GM18526 (cell line): ENCODE data around the gene AFDN.

Experiments used
- POLR2A ChIP-seq: IDR thresholded peaks from 3 replicates; pipeline ENCODE4 v1.6.1; 2011; ENCODE audit not compliant: insufficient read length; ENCODE audit errors: extremely low read depth

Gene AFDN

GRCh38 chr6:167949121-167949684 lies 122.5 kb downstream of the AFDN start:
- no peak for TF ChIP-seq POLR2A

- no peak for TF ChIP-seq POLR2A
These were observed 125.2 kb downstream of the AFDN start for GRCh38 chr6:167951781-167952511.

GRCh38 chr6:167952512-167952859 lies 125.8 kb downstream of the AFDN start:
- TF ChIP-seq POLR2A, result no peak

GRCh38 chr6:167953551-167953950 lies 126.8 kb downstream of the AFDN start:
- TF ChIP-seq POLR2A, result no peak

- TF ChIP-seq POLR2A, result no peak
These were observed 127.4 kb downstream of the AFDN start for GRCh38 chr6:167954151-167954550.

GRCh38 chr6:167956491-167956890 lies 129.8 kb downstream of the AFDN start:
- TF ChIP-seq POLR2A, result no peak

- no peak for TF ChIP-seq POLR2A
These were observed 130.3 kb downstream of the AFDN start for GRCh38 chr6:167956983-167957492.

GRCh38 chr6:167957626-167958025 lies 130.9 kb downstream of the AFDN start:
- TF ChIP-seq POLR2A, result no peak

- TF ChIP-seq POLR2A, result no peak
These were observed 133.9 kb downstream of the AFDN start for GRCh38 chr6:167960579-167960978.

GRCh38 chr6:167962711-167963110 lies 136.0 kb downstream of the AFDN start:
- TF ChIP-seq POLR2A, result no peak

GRCh38 chr6:167963589-167964057 lies 136.9 kb downstream of the AFDN start:
- no peak for TF ChIP-seq POLR2A

GRCh38 chr6:167965592-167966539 lies 139.2 kb downstream of the AFDN start:
- no peak for TF ChIP-seq POLR2A

- no peak for TF ChIP-seq POLR2A
These were observed 139.8 kb downstream of the AFDN start for GRCh38 chr6:167966540-167966905.

- TF ChIP-seq POLR2A, result no peak
These were observed 141.4 kb downstream of the AFDN start for GRCh38 chr6:167968091-167968490.

GRCh38 chr6:167970230-167970629 lies 143.5 kb downstream of the AFDN start:
- no peak for TF ChIP-seq POLR2A

GRCh38 chr6:167972193-167972592 lies 145.5 kb downstream of the AFDN start:
- TF ChIP-seq POLR2A, result no peak
